Retinal pigment epithelial cell (primary cell): Measurements from ENCODE around the gene MAP3K4.

Experiments used
- DNase-seq: peaks from one replicate; pipeline ENCODE4 v3.0.0-alpha.2; 2010; ENCODE audit warnings: low read depth
- H3K4me3 ChIP-seq: 2 replicates; pipeline ENCODE4 v1.5.1; 2011; ENCODE audit warnings: mild to moderate bottlenecking, low read length, control low read depth, moderate library complexity
- CTCF ChIP-seq: conservative IDR thresholded peaks from 2 replicates; pipeline ENCODE4 v1.5.1; 2011; ENCODE audit warnings: low read depth, low read length, control low read depth, inconsistent platforms

The MAP3K4 gene

GRCh38 chr6:161100072-161100471, 108.5 kb downstream of the MAP3K4 start:
- no peak overlapping the region for H3K4me3 ChIP-seq
- TF ChIP-seq CTCF, result no peak
- DNase-seq, result no peak

GRCh38 chr6:161101517-161101916, 109.9 kb downstream of the MAP3K4 start:
- no peak for DNase-seq
- peak; percentile 48 for TF ChIP-seq CTCF
- H3K4me3 ChIP-seq, result no peak overlapping the region

- no peak overlapping the region for H3K4me3 ChIP-seq
- no peak for TF ChIP-seq CTCF
- no peak for DNase-seq
Observed at GRCh38 chr6:161103475-161103874, 111.9 kb downstream of the MAP3K4 start.

- H3K4me3 ChIP-seq, result no peak overlapping the region
- no peak for TF ChIP-seq CTCF
- peak; percentile 19 for DNase-seq
Observed at GRCh38 chr6:161104966-161105365, 113.4 kb downstream of the MAP3K4 start.

- TF ChIP-seq CTCF, result no peak
- no peak overlapping the region for H3K4me3 ChIP-seq
- DNase-seq, result no peak
Observed at GRCh38 chr6:161105408-161105807, 113.8 kb downstream of the MAP3K4 start.

- no peak overlapping the region for H3K4me3 ChIP-seq
- TF ChIP-seq CTCF, result no peak
- DNase-seq, result no peak
Observed at GRCh38 chr6:161107779-161108730, 116.5 kb downstream of the MAP3K4 start.

- no peak for DNase-seq
- H3K4me3 ChIP-seq, result no peak overlapping the region
- TF ChIP-seq CTCF, result no peak
Observed at GRCh38 chr6:161108916-161109315, 117.3 kb downstream of the MAP3K4 start.
